Keratinocyte (primary cell): Measurements from ENCODE around the gene MMP11.

Experiments
- CTCF ChIP-seq, 3 experiments: IDR thresholded peaks in 1 of 3; conservative IDR thresholded peaks in 1 of 3; optimal IDR thresholded peaks in 1 of 3; 2 replicates in 2 of 3; 3 replicates in 1 of 3; pipeline versions ENCODE3 to v1.5.1; 2011; ENCODE audit warnings: low read length in 3 of 3, mild to moderate bottlenecking in 3 of 3, moderate library complexity in 2 of 3, control low read depth in 1 of 3, inconsistent platforms in 1 of 3; ENCODE audit not compliant: insufficient read depth in 2 of 3; ENCODE audit errors: extremely low read depth in 1 of 3
- EZH2 ChIP-seq: IDR thresholded peaks from one replicate; pipeline ENCODE4 v1.6.1; 2012; ENCODE audit warnings: inconsistent platforms, mild to moderate bottlenecking, low read length, moderate library complexity

DNA sequence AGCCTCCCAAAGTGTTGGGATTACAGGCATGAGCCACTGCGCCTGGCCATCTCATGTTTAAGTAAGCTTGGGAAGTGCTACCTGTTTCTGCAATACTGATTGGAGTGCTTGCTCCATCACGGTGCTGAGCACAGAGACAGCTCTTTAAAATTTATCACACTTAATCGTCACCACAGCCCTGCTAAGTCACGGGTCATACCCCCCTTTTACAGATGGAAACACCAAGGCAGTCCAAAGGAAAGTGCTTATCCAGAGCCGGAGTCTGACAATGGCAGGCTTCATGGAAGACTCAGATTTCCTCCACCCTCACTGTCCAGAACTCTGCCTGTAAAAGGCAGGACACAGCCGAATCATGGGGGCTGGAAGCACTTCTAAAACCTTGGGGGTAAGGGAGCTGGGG is 12.6 kb upstream of the MMP11 start:
- TF ChIP-seq CTCF (optimal IDR thresholded peaks at IDR 0.05 in 1 of 3, IDR thresholded peaks at IDR 0.05 in 1 of 3, conservative IDR thresholded peaks at IDR 0.05 in 1 of 3; ENCODE audit: extremely low read depth in 1 of 3, insufficient read depth in 2 of 3, low read length in 3 of 3), result no peak
- no peak for TF ChIP-seq EZH2
